Nephron progenitor cell (in vitro differentiated cells): ENCODE data around the gene GGNBP2.

Experiments used
- DNase-seq: peaks from one replicate; pipeline ENCODE4 v3.0.0; 2021
- H3K27ac Mint-ChIP-seq: 2 replicates; pipeline ENCODE4 v1.8.0; 2021; ENCODE audit warnings: mild to moderate bottlenecking, moderate library complexity, mixed read lengths
- H3K27me3 Mint-ChIP-seq: 2 replicates; pipeline ENCODE4 v1.8.0; 2021; ENCODE audit warnings: mild to moderate bottlenecking, low read depth, mixed read lengths; ENCODE audit not compliant: poor library complexity
- H3K36me3 Mint-ChIP-seq: 2 replicates; pipeline ENCODE4 v1.8.0; 2021; ENCODE audit warnings: low read depth, mixed read lengths
- H3K4me1 Mint-ChIP-seq: 2 replicates; pipeline ENCODE4 v1.8.0; 2021; ENCODE audit warnings: mixed read lengths
- H3K4me3 Mint-ChIP-seq: 2 replicates; pipeline ENCODE4 v1.8.0; 2021; ENCODE audit warnings: mild to moderate bottlenecking, moderate library complexity, mixed read lengths
- H3K9me3 Mint-ChIP-seq: 2 replicates; pipeline ENCODE4 v1.8.0; 2021; ENCODE audit warnings: mild to moderate bottlenecking, moderate library complexity, mixed read lengths
- CTCF ChIP-seq: fragments of 200-600 bp; sonication (generic); IDR thresholded peaks from 2 replicates; pipeline ENCODE4 v1.5.0; 2021; ENCODE audit warnings: antibody characterized with exemption

The GGNBP2 gene

DNA sequence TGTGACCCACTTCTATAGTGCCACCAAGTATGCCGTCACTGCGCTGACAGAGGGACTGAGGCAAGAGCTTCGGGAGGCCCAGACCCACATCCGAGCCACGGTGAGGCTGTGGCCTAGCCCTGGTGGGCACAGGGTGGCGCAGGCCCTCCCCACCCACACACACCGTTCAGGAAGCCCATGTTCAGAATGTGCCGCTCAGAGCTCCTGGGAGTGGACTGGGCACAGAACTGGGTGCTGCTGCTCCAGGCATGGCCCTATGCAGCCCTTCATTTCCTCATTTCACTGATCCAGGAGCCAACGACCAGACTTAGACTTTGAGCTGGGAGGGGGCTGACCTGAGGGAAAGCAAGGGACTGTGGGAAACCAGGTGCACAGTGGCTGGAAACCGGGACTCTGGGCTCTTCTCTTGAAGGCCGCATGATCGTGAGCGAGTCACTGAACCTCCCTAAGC lies 54.3 kb downstream of the GGNBP2 start:
- H3K27me3 Mint-ChIP-seq = peaks cover 3% of the 10 kb centered on the region
- no peak overlapping the region for H3K4me3 Mint-ChIP-seq
- no peak for DNase-seq
- TF ChIP-seq CTCF = no peak
- peaks cover 4% of the 10 kb centered on the region for H3K36me3 Mint-ChIP-seq
- H3K4me1 Mint-ChIP-seq = peaks cover 44% of the 10 kb centered on the region
- H3K27ac Mint-ChIP-seq = no peak overlapping the region
- H3K9me3 Mint-ChIP-seq = no peaks in the 10 kb centered on the region

DNA sequence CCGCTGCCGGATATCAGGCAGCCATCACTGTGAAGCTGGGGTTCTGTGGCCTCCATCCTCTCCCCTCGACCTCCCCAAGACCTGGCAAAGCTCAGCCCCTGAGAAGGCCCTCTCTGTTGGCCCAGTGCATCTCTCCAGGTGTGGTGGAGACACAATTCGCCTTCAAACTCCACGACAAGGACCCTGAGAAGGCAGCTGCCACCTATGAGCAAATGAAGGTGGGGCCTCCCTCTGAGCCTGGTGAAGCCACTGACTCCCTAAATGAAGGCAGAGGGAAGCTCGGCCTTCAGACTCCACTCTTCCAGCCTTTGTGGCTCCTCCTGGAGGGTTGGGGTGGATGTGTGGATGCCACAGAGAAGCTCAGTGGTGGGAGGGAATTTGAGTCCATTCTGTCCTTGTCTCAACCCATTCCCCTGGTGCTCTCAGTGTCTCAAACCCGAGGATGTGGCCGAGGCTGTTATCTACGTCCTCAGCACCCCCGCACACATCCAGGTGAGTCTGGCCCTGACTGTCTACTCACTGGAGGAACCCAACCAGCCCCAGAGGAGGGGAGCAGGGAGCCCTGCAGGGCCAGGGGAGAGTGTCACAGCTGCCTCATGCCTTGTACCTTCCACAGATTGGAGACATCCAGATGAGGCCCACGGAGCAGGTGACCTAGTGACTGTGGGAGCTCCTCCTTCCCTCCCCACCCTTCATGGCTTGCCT lies 55.0 kb downstream of the GGNBP2 start:
- Mint-ChIP-seq H3K9me3 (no peaks in the 10 kb centered on the region), H3K27ac (no peak overlapping the region), H3K4me1 (peaks cover 44% of the 10 kb centered on the region), H3K4me3 (no peak overlapping the region), H3K27me3 (peaks cover 3% of the 10 kb centered on the region), H3K36me3 (peaks cover 4% of the 10 kb centered on the region)
- DNase-seq = no peak
- TF ChIP-seq CTCF = no peak

DNA sequence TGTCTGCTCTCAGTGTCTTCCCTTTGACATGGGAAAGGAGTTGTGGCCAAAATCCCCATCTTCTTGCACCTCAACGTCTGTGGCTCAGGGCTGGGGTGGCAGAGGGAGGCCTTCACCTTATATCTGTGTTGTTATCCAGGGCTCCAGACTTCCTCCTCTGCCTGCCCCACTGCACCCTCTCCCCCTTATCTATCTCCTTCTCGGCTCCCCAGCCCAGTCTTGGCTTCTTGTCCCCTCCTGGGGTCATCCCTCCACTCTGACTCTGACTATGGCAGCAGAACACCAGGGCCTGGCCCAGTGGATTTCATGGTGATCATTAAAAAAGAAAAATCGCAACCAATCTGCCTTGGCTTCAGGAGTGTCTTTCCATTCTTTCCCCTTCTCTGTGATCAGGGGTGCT lies 55.7 kb downstream of the GGNBP2 start:
- DNase-seq = no peak

DNA sequence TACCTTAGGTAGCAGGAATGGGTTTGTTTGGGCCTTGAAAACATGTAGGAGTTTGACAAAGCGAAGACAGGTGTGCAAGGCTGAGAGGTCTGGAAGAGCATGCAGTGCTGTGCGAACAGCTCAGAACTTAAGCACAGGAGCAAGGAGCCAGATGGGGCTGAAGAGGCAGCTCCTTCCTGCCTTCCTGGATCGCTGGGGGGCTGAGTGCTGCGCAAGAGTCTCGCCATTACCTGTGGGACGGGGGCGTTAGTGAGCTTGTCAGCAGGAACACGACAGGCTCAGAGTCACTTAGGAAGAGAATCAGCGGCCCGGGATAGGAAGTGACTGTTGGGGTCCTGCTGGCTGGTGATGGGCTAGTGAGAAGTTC lies 56.2 kb downstream of the GGNBP2 start:
- H3K36me3 Mint-ChIP-seq = peaks cover 5% of the 10 kb centered on the region
- H3K27me3 Mint-ChIP-seq = peaks cover 3% of the 10 kb centered on the region
- peaks cover 43% of the 10 kb centered on the region for H3K4me1 Mint-ChIP-seq
- no peak for DNase-seq
- H3K4me3 Mint-ChIP-seq = peak overlapping the region; percentile 88
- H3K27ac Mint-ChIP-seq = peak overlapping the region; percentile 89
- H3K9me3 Mint-ChIP-seq = no peaks in the 10 kb centered on the region
- no peak for TF ChIP-seq CTCF

More for the DNA sequence above, 55.7 kb downstream of the GGNBP2 start:
- H3K27ac Mint-ChIP-seq = peak overlapping the region; percentile 89
- H3K4me1 Mint-ChIP-seq = peaks cover 43% of the 10 kb centered on the region
- H3K9me3 Mint-ChIP-seq = no peaks in the 10 kb centered on the region
- H3K36me3 Mint-ChIP-seq = peaks cover 2% of the 10 kb centered on the region
- H3K4me3 Mint-ChIP-seq = peak overlapping the region; percentile 88
- TF ChIP-seq CTCF = no peak
- peaks cover 3% of the 10 kb centered on the region for H3K27me3 Mint-ChIP-seq

GRCh38 chr17:36601303-36602029 lies 56.7 kb downstream of the GGNBP2 start, which contains the start of gene MRM1:
Gene MRM1, plus strand, starts transcription at chr17:36601583. Its CDS starts 228 bp downstream, at chr17:36601811.
- peak; percentile 98 for DNase-seq
- H3K9me3 Mint-ChIP-seq = no peaks in the 10 kb centered on the region
- no peak for TF ChIP-seq CTCF
- peaks cover 3% of the 10 kb centered on the region for H3K27me3 Mint-ChIP-seq
- H3K36me3 Mint-ChIP-seq = peaks cover 5% of the 10 kb centered on the region
- peaks cover 45% of the 10 kb centered on the region for H3K4me1 Mint-ChIP-seq
- peak within 1 kb of the TSS; percentile 88 for H3K4me3 Mint-ChIP-seq
- H3K27ac Mint-ChIP-seq = peak within 1 kb of the TSS; percentile 89
